K562 (cell line): ENCODE measurements around the gene WTAP. TPM values are rescaled to one million over a fixed set of nuclear protein-coding genes. Genes with fewer than 3 reads are reported as not detected.
A peak's percentile ranks its signal among the peaks of the same experiment; 100 is the strongest.

Experiments
- ATAC-seq: fragments of 200-7000 bp; cut with Tn5 transposase; 3 replicates; pipeline ENCODE4 v1.9.1; 2020; ENCODE audit warnings: moderate library complexity
- BruUV-seq: library from RNA; stranded (reverse); fragments of 400-500 nt; replicated peaks from 2 replicates; lab custom pipeline; 2021; lab: Mats Ljungman, UMichigan
- CTCF ChIA-PET: fragments of 300-600 bp; formaldehyde crosslinking; extraction: SDS; loops from one replicate; lab custom pipeline; 2021; ENCODE audit warnings: low intra/inter-chr PET ratio; lab: Yijun Ruan, JAX
- POLR2A ChIA-PET: fragments of 300-600, 350-650 bp; sonication (Branson Sonifier 250); formaldehyde crosslinking; extraction: SDS; loops from one replicate; lab custom pipeline; 2021; ENCODE audit warnings: antibody characterized with exemption, inconsistent platforms; lab: Yijun Ruan, JAX
- DNase-seq, 4 experiments: peaks; one replicate each; pipeline versions ENCODE4 v3.0.0 to v3.0.0-alpha.2; 2011 to 2018; ENCODE audit warnings: low spot score in 3 of 4, mixed read lengths in 3 of 4; ENCODE audit errors: extremely low read depth in 1 of 4
- FAIRE-seq: peaks from 2 replicates; lab custom pipeline; 2011; peaks lifted over from hg19 to GRCh38; lab: Jason Lieb, UNC
- H2AFZ ChIP-seq: 2 replicates; pipeline ENCODE4 v1.6.0; 2011; ENCODE audit warnings: low read depth, low read length, control low read depth, inconsistent platforms
- H3K27ac ChIP-seq: fragments of 200-600 bp; 3 replicates; pipeline ENCODE4 v1.8.0; 2011; ENCODE audit warnings: low read depth, mild to moderate bottlenecking, control low read depth, inconsistent platforms, low read length, moderate library complexity, mixed read lengths; ENCODE audit errors: extremely low read depth
- H3K27me3 ChIP-seq, 2 experiments: fragments of 300-600 bp in 1 of 2; 2 replicates in 1 of 2; 3 replicates in 1 of 2; pipeline versions ENCODE4 v1.6.0 to v1.8.0; 2011; ENCODE audit warnings: inconsistent platforms in 2 of 2, low read length in 2 of 2, mild to moderate bottlenecking in 1 of 2, mixed read lengths in 1 of 2, moderate library complexity in 1 of 2; ENCODE audit not compliant: control insufficient read depth in 2 of 2, insufficient read depth in 2 of 2
- H3K36me3 ChIP-seq: fragments of 300-600 bp; 3 replicates; pipeline ENCODE4 v1.8.0; 2011; ENCODE audit warnings: mild to moderate bottlenecking, low read length, inconsistent platforms; ENCODE audit not compliant: control insufficient read depth, insufficient read depth
- H3K4me1 ChIP-seq, 2 experiments: fragments of 200-600 bp in 1 of 2; replicated peaks in 1 of 2; 2 replicates in 1 of 2; 3 replicates in 1 of 2; pipeline versions ENCODE4 v1.5.1 to v1.8.0; 2011; ENCODE audit warnings: inconsistent platforms in 2 of 2, low read length in 2 of 2, mild to moderate bottlenecking in 1 of 2, mixed read lengths in 1 of 2, moderate library complexity in 1 of 2; ENCODE audit not compliant: control insufficient read depth in 2 of 2, insufficient read depth in 2 of 2
- H3K4me2 ChIP-seq: 2 replicates; pipeline ENCODE4 v1.6.1; 2011; ENCODE audit warnings: low read length, control low read depth, inconsistent platforms, mixed read lengths; ENCODE audit not compliant: insufficient read depth
- H3K4me3 ChIP-seq: fragments of 200-600 bp; sonication (generic), shearing (Covaris generic); 2 replicates; pipeline ENCODE4 v1.5.1; 2016; ENCODE audit warnings: control low read depth, inconsistent platforms
- H3K79me2 ChIP-seq: fragments of 200-600 bp; 3 replicates; pipeline ENCODE4 v1.8.0; 2011; ENCODE audit warnings: low read length, inconsistent platforms; ENCODE audit not compliant: control insufficient read depth, insufficient read depth
- H3K9ac ChIP-seq, 2 experiments: 2 replicates each; pipeline versions ENCODE4 v1.6.0 to v1.6.1; 2011; ENCODE audit warnings: low read depth in 2 of 2, low read length in 2 of 2, control low read depth in 1 of 2, inconsistent platforms in 1 of 2, mild to moderate bottlenecking in 1 of 2, mixed read lengths in 1 of 2; ENCODE audit not compliant: insufficient read depth in 1 of 2
- H3K9me1 ChIP-seq: one replicate; pipeline ENCODE4 v1.6.0; 2011; ENCODE audit warnings: inconsistent platforms, mild to moderate bottlenecking, low read length, moderate library complexity; ENCODE audit not compliant: control insufficient read depth, insufficient read depth
- H3K9me3 ChIP-seq: replicated peaks from 2 replicates; pipeline ENCODE4 v1.5.1; 2011; ENCODE audit warnings: low read depth, low read length, inconsistent platforms; ENCODE audit not compliant: control insufficient read depth, insufficient read depth
- H4K20me1 ChIP-seq: replicated peaks from 2 replicates; pipeline ENCODE4 v1.6.1; 2011; ENCODE audit warnings: low read length, inconsistent platforms, mixed read lengths; ENCODE audit not compliant: control insufficient read depth, insufficient read depth
- ARID1B ChIP-seq: fragments of 450-650 bp; IDR thresholded peaks from 2 replicates; pipeline ENCODE4 v1.6.1; 2016; ENCODE audit warnings: antibody characterized with exemption, mild to moderate bottlenecking, inconsistent platforms
- ARID2 ChIP-seq: fragments of 450-650 bp; IDR thresholded peaks from 2 replicates; pipeline ENCODE4 v1.6.1; 2017; ENCODE audit warnings: antibody characterized with exemption, mild to moderate bottlenecking
- CBFA2T3 ChIP-seq: fragments of 450-650 bp; IDR thresholded peaks from 2 replicates; pipeline ENCODE4 v1.6.1; 2017
- CXXC5 ChIP-seq: fragments of 250-450 bp; sonication (Bioruptor Pico); IDR thresholded peaks from 2 replicates; pipeline ENCODE4 v1.8.0; 2022; ENCODE audit warnings: inconsistent platforms, mild to moderate bottlenecking, moderate library complexity
- DNMT1 ChIP-seq: fragments of 450-650 bp; IDR thresholded peaks from 2 replicates; pipeline ENCODE4 v1.6.1; 2016; ENCODE audit warnings: antibody characterized with exemption, mild to moderate bottlenecking
- DPF2 ChIP-seq: fragments of 450-650 bp; IDR thresholded peaks from 2 replicates; pipeline ENCODE4 v1.6.1; 2016
- FIP1L1 ChIP-seq: fragments of 200-400 bp; formaldehyde crosslinking; IDR thresholded peaks from 2 replicates; pipeline ENCODE4 v1.6.1; 2018; ENCODE audit warnings: mild to moderate bottlenecking, low read depth, low read length; ENCODE audit not compliant: poor library complexity, severe bottlenecking
- GATAD2B ChIP-seq: fragments of 450-650 bp; IDR thresholded peaks from 2 replicates; pipeline ENCODE4 v1.6.1; 2017; ENCODE audit warnings: mild to moderate bottlenecking, borderline replicate concordance
- HDAC1 ChIP-seq, 2 experiments: fragments of 450-650 bp; IDR thresholded peaks; 2 replicates each; pipeline ENCODE4 v1.6.1; 2016 to 2017; ENCODE audit warnings: inconsistent platforms in 1 of 2, mild to moderate bottlenecking in 1 of 2, moderate library complexity in 1 of 2
- HDAC3 ChIP-seq: fragments of 450-650 bp; IDR thresholded peaks from 2 replicates; pipeline ENCODE4 v1.6.1; 2018; ENCODE audit warnings: borderline replicate concordance, mild to moderate bottlenecking, moderate library complexity; ENCODE audit not compliant: partially characterized antibody
- KLF16 ChIP-seq: IDR thresholded peaks from 2 replicates; pipeline ENCODE4 v1.6.1; 2016; ENCODE audit warnings: antibody characterized with exemption
- MNT ChIP-seq, 2 experiments: fragments of 450-650 bp; conservative IDR thresholded peaks; 2 replicates each; pipeline ENCODE4 v1.6.1; 2017; ENCODE audit warnings: mild to moderate bottlenecking in 2 of 2, moderate library complexity in 2 of 2
- NRF1 ChIP-seq, 2 experiments: fragments of 450-650 bp; IDR thresholded peaks in 1 of 2; conservative IDR thresholded peaks in 1 of 2; 2 replicates each; pipeline ENCODE4 v1.6.1; 2014; ENCODE audit warnings: mild to moderate bottlenecking in 2 of 2
- PML ChIP-seq: IDR thresholded peaks from 2 replicates; pipeline ENCODE4 v1.6.1; 2012; ENCODE audit warnings: low read length, inconsistent platforms
- RCOR1 ChIP-seq, 2 experiments: IDR thresholded peaks; 2 replicates each; pipeline ENCODE4 v1.6.1; 2012; ENCODE audit warnings: low read depth in 2 of 2, low read length in 2 of 2, borderline replicate concordance in 1 of 2, improper control_type of control experiment in 1 of 2
- SMARCE1 ChIP-seq: fragments of 450-650 bp; IDR thresholded peaks from 2 replicates; pipeline ENCODE4 v1.7.1; 2016; ENCODE audit warnings: mild to moderate bottlenecking
- TBL1XR1 ChIP-seq, 2 experiments: IDR thresholded peaks; 2 replicates each; pipeline ENCODE4 v1.6.1; 2012; ENCODE audit warnings: improper control_type of control experiment in 2 of 2, low read length in 2 of 2, mild to moderate bottlenecking in 1 of 2
- TCF3 ChIP-seq: sonication (generic); formaldehyde crosslinking; IDR thresholded peaks from 2 replicates; pipeline ENCODE4 v1.4.0; 2020; ENCODE audit warnings: mild to moderate bottlenecking, missing genetic modification reagents
- TEAD1 ChIP-seq, 2 experiments: fragments of 450-650 bp in 1 of 2; sonication (generic) in 1 of 2; formaldehyde crosslinking; IDR thresholded peaks; 2 replicates each; pipeline versions ENCODE4 v1.4.0 to v1.8.0; 2020 to 2022; ENCODE audit warnings: mild to moderate bottlenecking in 2 of 2, missing genetic modification reagents in 1 of 2
- ZNF124 ChIP-seq: sonication (generic); formaldehyde crosslinking; IDR thresholded peaks from 2 replicates; pipeline ENCODE4 v1.8.1; 2022; ENCODE audit warnings: missing genetic modification reagents
- WGBS: fragments of 100-300 bp; shearing (Covaris generic); methylation state at CpG from one replicate; pipeline ENCODE4 v1.1.6; 2016; ENCODE audit warnings: low coverage, mixed read lengths; ENCODE audit not compliant: insufficient coverage; ENCODE audit errors: missing lambda C conversion rate; 5-methylcytosine and 5-hydroxymethylcytosine counted together
- in situ Hi-C: fragments of 300-500 bp; cut with MboI; formaldehyde crosslinking; loops from 4 replicates; pipeline ENCODE4 v1.15.0; 2018; ENCODE audit warnings: inconsistent platforms, mixed read lengths
- intact Hi-C: fragments of 100-400 bp; cut with micrococcal nuclease; formaldehyde crosslinking; loops from 2 replicates; pipeline ENCODE4 v1.14.2; 2022
- polyA plus RNA-seq, 8 experiments: library from polyadenylated mRNA; depleted of rRNA in 4 of 8; stranded (reverse) in 5 of 8; unstranded in 3 of 8; fragments of >200 nt; fragmentation: Nextera tagmentation in 2 of 8; fragmentation: Illumina TruSeq in 1 of 8; extraction: Ambion mirVana in 2 of 8; extraction: Trizol in 1 of 8; gene quantifications; 2 replicates each; pipeline versions ENCODE4 v1.2.1 to v1.2.3, GENCODE V29; 2011 to 2014; ENCODE audit warnings: inconsistent platforms in 1 of 8, missing spikeins in 1 of 8
- total RNA-seq, 7 experiments: library from RNA; depleted of rRNA in 6 of 7; stranded (reverse); fragments of >200 nt in 6 of 7; fragmentation: Illumina TruSeq in 2 of 7; extraction: Trizol in 2 of 7; gene quantifications; 2 replicates each; pipeline versions ENCODE4 v1.2.1 to v1.2.3, GENCODE V29; 2011 to 2021; ENCODE audit warnings: low replicate concordance in 1 of 7

Gene WTAP
- total and polyA plus RNA-seq, 9 of the 15 experiments (the other 6 are each of a cell fraction or from before 2014, with no cell fraction given) = 52.4 to 156 (median 110) TPM

- DNase-seq (peak in 2 of 4 experiments; percentile 33 to 48), ATAC-seq (no peak), FAIRE-seq (peak; percentile 70)
- Histone ChIP-seq H3K36me3 (peaks cover 35% of the 10 kb centered on the region; the same call in 2 of the 3 replicates), H3K79me2 (peaks cover 96% of the 10 kb centered on the region), H4K20me1 (peaks cover 24% of the 10 kb centered on the region; the same call in 1 of the 2 replicates), H3K27me3 (no peaks in the 10 kb centered on the region), H2AFZ (no peak overlapping the region), H3K9me1 (no peaks in the 10 kb centered on the region), H3K4me3 (peak overlapping the region; percentile 88), H3K9me3 (no peaks in the 10 kb centered on the region), H3K9ac (peak overlapping the region in 1 of 2 experiments; percentile 97; a peak in 3 of 4 replicates), H3K4me2 (peak overlapping the region; percentile 78), H3K27ac (peak overlapping the region; percentile 98; the same call in 2 of the 3 replicates), H3K4me1 (peaks cover 9 to 10% of the 10 kb centered on the region in 2 experiments; a peak in 4 of 5 replicates)
- CTCF ChIA-PET = no interaction called here
- under 1% methylated on average over 9 of the region's 9 CpGs for WGBS
- POLR2A ChIA-PET = interaction anchor here (0.6 to 3.6 kb wide), 11 partner anchors 8 to 514 kb away, joined by 3 to 28 read pairs (median 5); partner anchors contain the start of genes ACAT2, MRPL18 and TCP1
- no TSS peak for BruUV-seq
- intact Hi-C loops (loop anchor here (10.0 kb wide), 1 partner anchor 246 kb away; no protein-coding TSS in a partner anchor), in situ Hi-C loops (no loop called here)
- TF ChIP-seq TEAD1 (CRISPR knock-in tag; IDR thresholded peaks at IDR 0.05) (0 out of 4 replicates have a peak, but pooled peaks of 1 of the 2 experiments have one; percentile 8), DNMT1 (no peak), ZNF124 (CRISPR knock-in tag) (no peak), MNT (conservative IDR thresholded peaks at IDR 0.05) (0 out of 4 replicates have a peak, but pooled peaks of 1 of the 2 experiments have one; percentile 14), ARID2 (0 out of 2 replicates have a peak, but pooled peaks have one; percentile 22), PML (peak; percentile 35; the same call in 1 of the 2 replicates), HDAC1 (IDR thresholded peaks at IDR 0.05) (peak in 1 of 2 experiments; percentile 51; a peak in 2 of 4 replicates), SMARCE1 (peak; percentile 60; the same call in 1 of the 2 replicates), TBL1XR1 (IDR thresholded peaks at IDR 0.05; ENCODE audit: low read length in 2 of 2) (peak in 1 of 2 experiments; percentile 52; a peak in 1 of 4 replicates), RCOR1 (IDR thresholded peaks at IDR 0.05; ENCODE audit: borderline replicate concordance in 1 of 2, low read depth in 2 of 2, low read length in 2 of 2) (peak in 1 of 2 experiments; percentile 78; a peak in 2 of 4 replicates), NRF1 (conservative IDR thresholded peaks at IDR 0.05 in 1 of 2, IDR thresholded peaks at IDR 0.05 in 1 of 2) (no peak), ARID1B (peak; percentile 73), DPF2 (peak; percentile 76; the same call in 1 of the 2 replicates), HDAC3 (peak; percentile 38), GATAD2B (peak; percentile 26; the same call in 1 of the 2 replicates), CBFA2T3 (peak; percentile 77), KLF16 (0 out of 2 replicates have a peak, but pooled peaks have one; percentile 11), TCF3 (CRISPR knock-in tag) (peak; percentile 28; the same call in 1 of the 2 replicates), FIP1L1 (no peak), CXXC5 (CRISPR knock-in tag) (peak; percentile 72)
Observed at GRCh38 chr6:159728531-159728964, 1.2 kb downstream of the WTAP start.
